Cardiac fibroblast (primary cell): ENCODE measurements around the gene CFAP99.
A peak's percentile ranks its signal among the peaks of the same experiment; 100 is the strongest.
"Not testable (repeated sequence)": the region's sequence is repeated elsewhere in the genome, so short reads cannot be mapped to it uniquely, and the experiment has no call there.

Source experiments
- DNase-seq, 2 donors: peaks; one replicate each; pipeline versions ENCODE4 v3.0.0 to v3.0.0-alpha.2; 2010; ENCODE audit warnings: low read depth in 2 of 2
- H3K4me3 ChIP-seq, 2 donors: replicated peaks in 1 of 2; 1 replicate in 1 of 2; 2 replicates in 1 of 2; pipeline ENCODE4 v1.5.1; 2011; ENCODE audit warnings: low read depth in 2 of 2, low read length in 2 of 2, mild to moderate bottlenecking in 2 of 2, moderate library complexity in 1 of 2
- CTCF ChIP-seq: IDR thresholded peaks from one replicate; pipeline ENCODE4 v1.5.1; 2011; ENCODE audit warnings: low read depth, mild to moderate bottlenecking, low read length, inconsistent platforms

The CFAP99 gene

GRCh38 chr4:2462992-2463762, 44.4 kb downstream of the CFAP99 start:
- H3K4me3 ChIP-seq = peak overlapping the region; percentile 21 to 24
- no peak for DNase-seq
- TF ChIP-seq CTCF = no peak

- DNase-seq = no peak
- no peak overlapping the region for H3K4me3 ChIP-seq
- TF ChIP-seq CTCF = no peak
Observed at GRCh38 chr4:2465032-2465431, 46.3 kb downstream of the CFAP99 start.

GRCh38 chr4:2465544-2465943, 46.8 kb downstream of the CFAP99 start:
- not testable (repeated sequence) for H3K4me3 ChIP-seq, DNase-seq

- peak; percentile 97 for DNase-seq
- TF ChIP-seq CTCF = no peak
- peak within 1 kb of the TSS; percentile 94 for H3K4me3 ChIP-seq
Observed at GRCh38 chr4:2468456-2469191, 49.9 kb downstream of the CFAP99 start, which contains the start of gene RNF4. Gene RNF4, plus strand, starts transcription at chr4:2469106. Its CDS starts 21,388 bp downstream, at chr4:2490494.

- peak overlapping the region; percentile 94 for H3K4me3 ChIP-seq
- peak; percentile 25 to 42 for DNase-seq
- no peak for TF ChIP-seq CTCF
Observed at GRCh38 chr4:2469192-2469984, 50.6 kb downstream of the CFAP99 start.

GRCh38 chr4:2470791-2471190, 52.0 kb downstream of the CFAP99 start:
- peak overlapping the region in 1 of 2 donors; percentile 94 for H3K4me3 ChIP-seq
- no peak for TF ChIP-seq CTCF
- DNase-seq = no peak

GRCh38 chr4:2472187-2472586, 53.4 kb downstream of the CFAP99 start:
- no peak overlapping the region for H3K4me3 ChIP-seq
- peak in 1 of 2 donors; percentile 79 for DNase-seq
- no peak for TF ChIP-seq CTCF
